GM19238 (cell line): ENCODE measurements around the gene TBC1D8.
A peak's percentile ranks its signal among the peaks of the same experiment; 100 is the strongest.

Experiments
- DNase-seq: peaks from one replicate; pipeline ENCODE4 v3.0.0; 2011; ENCODE audit warnings: low spot score; ENCODE audit not compliant: insufficient read length

The TBC1D8 gene

DNA sequence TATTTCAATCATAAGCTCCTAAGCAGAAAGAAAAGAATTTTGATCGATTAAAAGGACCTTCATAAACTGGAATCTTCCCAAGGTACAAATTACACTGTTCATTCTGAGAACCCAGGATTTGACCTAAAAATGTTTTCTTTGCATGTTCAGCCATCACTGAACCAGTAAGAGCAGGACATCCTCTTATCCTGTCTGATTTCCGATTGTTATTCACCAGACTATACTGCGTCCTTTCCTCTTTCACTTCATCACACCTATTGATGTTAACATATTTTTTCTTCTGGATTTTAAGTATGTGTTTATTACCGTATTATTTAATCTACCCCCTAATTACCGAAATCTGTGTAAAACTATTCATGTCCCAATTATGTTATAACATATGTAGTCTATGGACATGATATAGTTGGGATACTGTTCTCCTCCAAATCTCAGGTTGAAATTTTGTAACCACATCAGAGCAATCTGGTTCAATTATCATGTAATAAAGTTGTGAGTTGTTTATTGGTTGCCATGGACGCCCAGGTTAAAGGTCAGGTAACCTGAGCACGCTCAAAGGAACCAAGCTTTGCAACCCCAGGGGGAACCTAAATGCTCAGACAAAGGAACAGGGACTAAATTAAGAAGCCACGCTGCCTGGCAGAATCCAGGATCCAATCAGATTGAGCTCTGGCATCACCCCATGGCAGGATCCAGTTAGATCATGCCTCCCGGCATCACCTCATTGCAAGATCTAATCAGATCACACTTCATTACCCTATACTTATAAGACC, 11.6 kb upstream of the TBC1D8 start:
- DNase-seq: no peak

DNA sequence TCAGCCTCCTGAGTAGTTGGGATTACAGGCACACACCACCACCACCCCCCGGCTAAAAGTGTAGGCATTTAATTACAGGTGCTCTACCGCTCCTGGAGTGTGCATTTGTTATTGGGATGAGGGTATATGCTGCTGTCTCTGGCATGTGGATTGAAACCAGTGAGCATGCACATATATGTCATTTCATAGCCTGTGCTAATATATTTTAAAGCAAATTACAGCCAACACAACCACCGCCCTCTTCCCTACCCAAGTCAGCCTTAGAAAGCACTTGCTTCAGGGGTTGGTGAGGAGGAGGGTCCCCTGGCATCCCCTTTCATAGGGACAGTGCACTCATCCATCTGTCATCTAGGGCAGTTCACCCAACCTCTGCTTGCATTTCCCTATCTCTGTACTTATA, 10.5 kb upstream of the TBC1D8 start:
- no peak for DNase-seq

DNA sequence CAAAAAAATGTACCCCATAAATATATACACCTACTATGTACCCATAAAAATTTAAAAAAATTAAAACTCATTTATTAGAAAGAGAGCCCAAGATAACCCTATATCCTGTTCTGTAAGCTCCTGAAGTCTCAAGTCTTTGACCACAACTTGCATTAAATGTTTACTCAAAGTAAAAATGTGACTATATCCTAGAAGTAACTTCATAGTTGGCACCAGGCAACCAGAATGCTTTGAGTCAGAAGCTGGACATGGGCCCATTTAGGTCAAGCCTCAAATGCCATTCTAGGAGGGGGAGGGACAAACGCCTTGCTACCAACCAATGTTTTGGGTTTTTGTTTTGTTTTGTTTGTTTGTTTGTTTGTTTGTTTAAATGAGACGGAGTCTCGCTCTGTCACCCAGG, 9.3 kb upstream of the TBC1D8 start:
- DNase-seq: no peak

DNA sequence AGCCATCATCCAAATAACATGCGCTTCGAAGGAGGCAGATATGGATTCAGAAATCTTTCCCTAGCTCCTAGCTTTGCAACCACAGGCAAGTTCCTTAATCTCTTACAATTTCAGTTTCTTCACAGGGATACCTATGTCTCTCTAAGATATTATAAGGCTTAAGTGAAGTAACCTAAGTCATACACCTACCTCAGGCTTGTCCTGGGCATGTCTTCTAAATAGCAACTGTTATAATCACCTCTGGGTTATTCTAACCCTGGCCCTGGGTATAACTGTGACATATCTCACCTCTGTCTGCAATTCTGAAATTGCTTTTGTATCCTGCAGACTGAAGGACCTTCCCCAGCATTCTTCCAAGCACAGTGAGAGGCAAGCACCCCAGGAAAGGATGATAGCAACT, 8.3 kb upstream of the TBC1D8 start:
- no peak for DNase-seq

DNA sequence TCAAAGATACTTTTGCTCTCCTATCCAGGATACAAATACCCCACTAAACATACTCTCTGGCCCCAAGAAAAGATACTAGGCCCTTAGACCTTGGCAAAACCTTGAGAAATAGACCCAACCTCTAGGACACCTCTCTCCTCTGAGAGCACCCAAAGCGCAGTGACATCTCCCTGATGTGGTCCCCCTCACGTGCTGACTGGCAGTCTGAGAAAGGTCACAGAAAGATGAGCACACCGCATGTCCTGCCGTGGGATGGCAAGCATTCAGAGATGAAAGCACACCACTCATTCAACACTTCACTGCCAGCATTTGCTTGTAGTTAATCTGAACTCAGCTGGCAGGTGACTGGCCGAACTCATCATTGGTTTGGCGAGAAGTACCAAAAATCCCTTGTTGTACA, 6.1 kb upstream of the TBC1D8 start:
- DNase-seq: no peak

DNA sequence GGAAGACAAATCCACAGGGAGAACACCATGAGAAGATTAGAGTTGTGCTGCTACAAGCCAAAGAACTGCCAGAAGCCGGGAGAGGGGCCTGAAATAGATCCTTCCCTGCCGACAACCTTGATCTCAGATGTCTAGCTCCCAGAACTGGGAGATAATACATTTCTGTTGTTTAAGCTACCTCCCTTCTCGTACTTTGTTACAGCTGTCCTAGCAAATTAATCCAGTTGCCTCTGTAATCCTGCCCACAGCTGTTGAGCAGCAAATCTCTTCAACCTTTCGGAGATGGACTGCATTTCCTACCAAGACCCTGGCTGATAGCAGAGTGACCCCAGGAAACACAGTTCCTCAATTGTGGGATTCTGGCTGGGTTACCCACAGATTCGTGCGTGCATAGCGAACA, 2.6 kb upstream of the TBC1D8 start:
- DNase-seq: no peak

DNA sequence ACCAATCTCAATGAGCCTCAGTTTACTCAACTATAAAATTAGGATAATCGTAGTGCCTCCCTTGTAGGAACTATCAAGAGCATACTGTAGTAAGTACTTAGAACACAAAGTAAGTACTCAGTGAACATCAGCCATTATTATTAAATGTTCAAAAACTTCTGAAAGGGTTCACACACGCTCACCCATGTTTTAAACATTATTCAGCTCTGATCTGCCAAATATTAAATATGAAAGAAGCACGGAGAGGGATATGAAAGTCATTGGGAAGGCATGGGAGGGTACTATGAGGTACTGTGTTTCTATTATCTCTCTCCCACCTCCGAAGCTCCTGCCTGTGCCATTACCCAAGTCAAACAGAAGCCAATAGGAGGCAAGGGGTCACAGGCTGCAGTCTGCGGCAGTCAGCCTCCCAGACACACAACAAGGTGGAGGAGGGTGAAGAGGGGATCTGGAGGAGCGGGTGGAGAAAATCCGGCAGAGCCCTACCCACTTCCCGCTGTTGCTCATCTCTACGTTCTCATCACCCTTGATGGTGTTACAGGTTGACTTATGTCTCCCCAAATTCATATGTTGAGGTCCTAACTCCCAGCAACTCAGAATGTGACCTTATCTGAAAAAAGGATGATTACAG, 2.0 kb upstream of the TBC1D8 start:
- no peak for DNase-seq

DNA sequence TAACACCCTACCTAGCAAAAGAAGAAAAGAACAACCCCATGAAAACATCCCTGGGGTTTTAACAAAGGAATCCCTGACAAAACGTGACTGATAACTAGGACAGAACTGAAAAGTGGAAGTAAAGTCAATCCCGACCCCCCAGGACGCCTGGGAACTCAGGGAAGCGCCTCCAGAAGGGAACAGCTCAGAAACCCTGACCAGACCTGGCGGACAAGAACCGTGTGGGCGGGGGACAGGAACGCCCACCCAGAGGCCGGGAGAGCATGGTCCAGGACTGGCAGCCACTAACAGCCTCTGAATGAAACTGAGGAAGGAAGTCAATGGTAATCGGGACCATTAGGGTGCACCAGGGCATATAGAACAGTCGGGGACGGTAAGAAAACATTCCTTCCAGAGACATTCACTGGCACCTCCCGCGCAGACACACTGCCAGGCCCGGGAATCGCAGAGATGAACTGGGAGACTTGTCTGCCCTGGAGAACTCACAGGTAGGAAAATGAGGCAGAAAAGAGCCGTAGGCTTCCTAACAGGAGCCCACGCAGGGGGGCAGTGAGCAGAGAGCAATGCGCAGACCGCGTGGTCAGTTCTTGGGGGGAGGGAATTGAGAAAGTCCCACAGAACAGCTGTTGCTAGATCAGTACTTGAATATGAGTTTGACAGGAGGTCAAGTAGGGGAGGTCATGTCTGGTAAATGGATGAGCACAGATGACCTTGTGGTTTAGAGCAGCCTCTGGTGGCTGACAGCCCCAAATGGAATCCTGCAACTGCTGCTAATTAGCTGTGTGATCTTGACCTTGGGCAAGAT, 1.3 kb upstream of the TBC1D8 start:
- DNase-seq: peak; percentile 41

DNA sequence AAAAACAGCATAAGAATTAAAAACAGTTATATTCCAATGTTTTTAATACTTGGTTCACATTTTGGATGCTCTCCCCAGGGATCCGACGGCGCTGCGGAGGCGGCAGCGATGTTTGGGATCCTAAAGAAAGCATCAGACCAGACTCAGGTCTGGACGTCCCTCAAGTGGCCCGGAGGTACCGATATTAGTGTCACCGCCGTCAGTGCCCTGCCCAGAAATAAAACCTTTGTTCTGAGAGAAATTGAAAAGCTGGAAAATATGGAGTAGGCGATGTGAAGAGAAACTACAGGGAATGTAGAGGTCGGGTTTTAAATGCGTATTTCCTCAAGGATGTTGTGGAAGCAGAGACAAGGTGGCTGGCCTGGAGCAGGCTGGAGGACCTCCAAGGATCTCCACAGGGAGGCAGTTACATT, 683 bp upstream of the TBC1D8 start:
- DNase-seq: no peak

DNA sequence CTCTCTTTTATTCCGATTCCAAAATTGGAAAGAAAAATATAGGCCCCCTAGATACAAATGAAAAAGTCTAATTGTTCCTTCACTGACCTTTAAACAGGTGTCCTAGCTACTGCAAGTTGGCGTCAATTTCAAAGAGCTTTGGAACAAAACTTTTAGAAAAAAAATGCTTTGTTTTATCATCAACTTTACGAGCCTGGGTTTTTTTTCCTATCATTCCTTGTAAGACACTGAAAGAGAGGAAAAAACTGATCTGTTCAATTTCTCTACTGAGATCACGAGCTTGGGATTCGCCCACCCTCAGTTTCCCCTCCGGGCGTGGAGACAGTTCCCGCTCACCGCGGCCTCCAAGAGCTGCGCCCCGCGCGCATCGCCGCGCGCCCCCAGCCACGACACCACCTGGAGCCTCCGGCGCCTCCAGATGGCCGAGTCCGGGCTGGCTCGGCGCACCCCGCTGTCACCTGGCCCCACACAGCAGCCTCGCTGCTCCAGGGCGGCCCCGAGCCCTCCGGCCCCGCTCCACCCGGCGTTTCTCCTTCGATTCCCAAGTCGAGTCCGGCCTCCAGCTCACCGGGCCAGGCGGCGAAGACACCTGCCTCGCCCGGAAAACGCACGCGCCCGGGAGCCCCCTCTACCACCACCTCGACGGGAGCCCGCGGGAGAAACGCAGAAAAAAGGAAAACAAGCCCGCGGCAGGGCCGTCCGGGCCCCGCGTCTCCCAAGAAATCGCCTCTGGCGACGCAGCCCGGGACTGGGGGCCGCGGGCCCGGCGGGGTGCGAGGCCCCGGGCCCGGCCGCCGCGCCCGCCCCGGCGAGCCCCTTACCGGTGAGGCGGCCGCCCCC, 656 bp downstream of the TBC1D8 start:
- peak; percentile 30 for DNase-seq

DNA sequence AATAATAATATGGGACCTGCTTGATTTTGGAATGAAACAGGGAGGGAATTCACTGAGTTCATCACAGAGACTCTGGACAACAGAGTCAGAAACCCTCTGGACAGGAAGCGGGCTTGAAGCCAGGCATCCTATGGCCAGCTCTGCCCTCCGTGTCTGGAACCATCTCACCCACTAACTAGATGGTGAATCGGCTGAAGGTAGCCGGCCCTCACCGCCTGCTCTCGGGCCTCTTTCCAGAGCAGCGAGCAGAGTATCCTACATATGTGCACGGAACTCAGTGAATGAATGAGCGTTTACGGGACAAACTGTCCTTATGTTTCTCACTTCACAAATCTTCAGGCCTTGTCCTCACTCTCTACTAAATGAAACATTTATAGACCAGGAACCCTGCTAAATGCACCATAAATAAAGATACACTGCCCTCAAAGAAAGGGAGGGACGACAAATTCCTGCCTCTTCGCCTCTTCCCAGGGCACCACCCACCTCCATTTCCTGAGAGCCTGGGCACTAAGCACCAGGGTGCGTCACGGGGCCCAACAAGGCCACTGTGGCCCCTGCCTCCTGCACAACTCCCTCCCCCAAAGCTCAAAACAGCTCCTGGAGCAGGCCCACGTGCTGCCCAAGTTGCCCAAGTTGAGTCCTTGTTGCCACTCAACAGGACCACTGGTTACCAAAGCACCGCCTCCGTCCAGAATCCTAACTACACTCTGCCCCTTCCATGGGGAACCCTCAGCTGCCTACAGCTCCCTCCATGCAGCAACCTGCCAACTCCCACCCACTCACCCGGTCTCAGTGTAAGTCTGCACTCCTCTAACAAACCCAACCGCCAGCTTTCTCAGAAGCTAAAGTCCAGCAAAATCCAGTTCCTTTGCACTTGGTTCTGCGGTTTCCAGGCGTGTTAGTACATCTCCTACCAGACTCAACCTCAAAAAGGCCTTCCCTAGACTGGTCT, 1.7 kb downstream of the TBC1D8 start:
- no peak for DNase-seq

DNA sequence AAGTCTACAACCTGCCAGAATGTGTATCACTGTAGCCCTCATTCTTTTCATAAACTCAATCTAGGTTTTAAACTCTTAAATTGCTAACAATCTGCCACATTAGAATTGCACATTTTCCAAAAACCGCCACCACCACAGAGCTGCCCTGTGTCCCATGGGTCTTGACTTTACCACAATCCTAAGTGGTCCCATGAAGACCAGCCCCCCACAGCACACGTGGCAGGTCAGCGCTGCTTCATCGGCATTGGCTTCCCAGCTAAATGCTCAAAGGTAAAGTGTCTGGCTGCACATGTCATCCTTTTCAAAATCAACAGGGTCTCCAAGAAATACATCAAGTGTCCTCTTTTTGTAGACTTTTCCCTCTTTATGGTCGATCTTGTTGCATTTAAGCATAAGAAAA, 2.4 kb downstream of the TBC1D8 start:
- DNase-seq: no peak

DNA sequence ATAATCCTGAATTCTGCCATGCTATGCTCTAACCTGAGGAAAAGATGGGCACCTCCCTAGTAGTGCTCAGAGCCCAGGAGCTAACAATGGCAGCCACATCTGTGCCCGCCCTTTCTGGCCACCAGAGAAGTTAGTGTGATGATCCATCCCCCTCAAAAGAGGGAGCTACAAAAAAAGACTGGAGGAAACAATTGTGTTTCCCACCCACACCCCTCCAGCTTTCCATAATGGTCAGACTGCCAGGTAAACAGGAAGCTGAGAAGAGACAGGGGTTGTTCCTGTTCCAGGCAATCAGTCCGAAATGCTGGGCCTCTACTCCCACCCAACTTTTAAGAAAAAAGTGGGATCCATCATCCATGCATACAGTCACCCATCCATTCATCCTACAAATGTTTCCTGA, 3.2 kb downstream of the TBC1D8 start:
- no peak for DNase-seq

DNA sequence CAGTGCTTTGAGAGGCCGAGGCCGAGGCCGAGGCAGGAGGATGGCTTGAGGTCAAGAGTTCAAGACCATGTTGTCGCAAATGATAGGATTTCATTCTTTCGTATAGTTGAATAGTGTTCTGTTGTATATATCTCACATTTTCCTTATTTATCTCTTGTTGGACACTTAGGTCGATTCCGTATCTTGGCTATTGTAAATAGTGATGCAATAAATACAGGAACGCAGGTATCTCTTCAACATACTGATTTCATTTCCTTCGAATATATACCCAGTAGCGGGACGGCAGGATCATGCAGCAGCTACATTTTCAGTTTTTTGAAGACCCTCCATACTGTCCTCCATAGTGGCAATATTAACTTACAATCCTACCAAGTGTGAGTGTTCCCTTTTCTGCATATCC, 4.1 kb downstream of the TBC1D8 start:
- no peak for DNase-seq

DNA sequence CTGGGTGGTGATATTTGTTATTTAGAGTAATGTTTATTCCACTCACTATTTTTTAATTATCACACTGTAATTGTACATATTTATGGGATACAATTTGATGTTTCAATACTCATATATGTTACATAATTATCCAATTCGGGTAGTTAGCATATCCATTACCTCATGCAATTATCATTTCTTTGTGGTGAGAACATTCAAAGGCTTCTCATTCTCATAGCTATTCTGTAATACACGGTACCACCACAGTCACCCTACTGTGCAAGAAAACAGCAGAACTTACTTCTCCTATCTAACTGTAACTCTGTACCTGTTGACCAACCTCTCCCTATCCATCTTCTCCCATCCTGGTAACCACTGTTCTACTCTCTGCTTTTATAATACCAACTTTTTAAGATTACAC, 4.6 kb downstream of the TBC1D8 start:
- no peak for DNase-seq

DNA sequence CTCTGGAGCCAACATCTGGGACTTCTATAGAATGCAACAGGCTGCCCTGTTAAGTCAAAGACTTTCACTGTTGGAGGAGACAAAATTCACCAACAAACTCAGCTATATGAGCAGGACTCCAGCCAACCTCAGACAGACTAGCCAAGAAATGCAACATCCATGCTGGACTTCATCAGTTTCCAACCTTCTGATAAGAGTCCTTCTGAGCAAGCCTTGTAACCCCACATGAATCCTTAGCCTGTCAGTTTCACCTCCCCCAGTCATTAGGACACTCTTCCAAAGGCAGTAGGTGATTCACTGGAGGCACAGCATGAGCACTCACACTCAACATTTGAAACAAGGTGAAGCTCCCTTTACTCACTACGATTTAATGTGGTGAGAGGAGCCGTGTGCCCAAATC, 5.8 kb downstream of the TBC1D8 start:
- DNase-seq: no peak

DNA sequence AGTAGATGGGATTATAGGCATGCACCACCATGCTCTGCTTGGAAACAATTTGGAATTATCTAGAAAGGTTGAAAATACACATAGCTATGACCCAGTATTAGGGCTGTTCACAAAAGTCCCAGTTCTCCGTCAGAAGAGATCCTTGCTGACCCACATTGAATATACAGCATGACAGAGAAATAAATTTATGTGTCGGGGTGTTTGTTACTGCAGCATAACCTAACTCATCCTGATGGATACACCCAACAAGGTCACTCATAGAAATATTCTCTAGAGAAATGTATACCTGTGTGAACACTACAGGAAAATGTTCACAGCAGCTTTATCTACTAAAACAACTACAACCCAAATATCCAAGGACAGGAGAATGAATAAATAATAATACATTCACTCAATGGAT, 9.0 kb downstream of the TBC1D8 start:
- no peak for DNase-seq

DNA sequence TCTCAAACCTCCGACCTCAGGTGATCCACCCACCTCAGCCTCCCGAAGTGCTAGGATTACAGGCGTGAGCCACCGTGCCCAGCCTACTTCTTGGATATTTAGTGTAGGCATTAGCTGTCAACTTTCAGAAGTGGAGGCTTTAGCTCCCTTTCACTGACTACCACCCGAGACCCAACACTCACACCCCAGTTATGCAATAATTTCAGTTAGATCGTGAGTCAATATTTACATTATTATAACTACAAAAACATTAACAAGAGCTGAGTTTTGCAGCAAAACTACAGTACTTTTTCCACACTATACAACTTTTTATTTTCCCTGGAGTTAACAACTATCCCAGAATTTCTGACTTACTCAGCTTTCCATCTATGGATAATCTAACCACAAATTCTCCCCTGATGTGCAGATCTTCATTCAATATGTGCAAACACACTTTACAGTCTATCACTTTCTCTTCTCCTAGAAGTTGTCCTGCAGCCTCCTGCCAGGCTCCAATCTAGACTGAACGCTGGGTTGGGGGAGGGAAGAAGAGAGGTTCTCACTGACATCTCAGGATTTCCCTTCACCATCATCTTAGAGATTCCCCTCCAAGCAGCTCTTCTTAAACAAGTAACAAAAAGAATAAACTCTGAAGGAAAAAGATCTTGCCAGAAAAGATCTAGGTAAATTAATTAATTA, 10.1 kb downstream of the TBC1D8 start:
- DNase-seq: no peak

DNA sequence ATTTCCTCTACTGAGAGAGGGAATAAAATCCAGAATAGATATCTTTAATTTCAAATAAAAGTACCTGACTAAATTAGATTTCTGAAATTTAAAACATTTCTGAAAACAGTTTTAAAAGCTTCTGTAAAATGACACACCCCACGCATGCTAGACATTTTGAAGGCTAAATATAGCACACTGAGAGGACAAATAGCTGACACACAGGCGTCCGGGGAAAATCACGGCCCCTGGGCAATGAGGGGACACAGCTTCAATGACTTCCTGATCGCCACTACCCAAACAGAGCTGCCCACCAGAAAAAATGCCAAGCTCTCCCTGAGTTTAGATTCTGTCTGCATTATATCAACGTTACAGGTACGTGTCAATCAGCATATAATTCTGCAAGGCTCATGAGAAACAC, 10.9 kb downstream of the TBC1D8 start:
- no peak for DNase-seq

DNA sequence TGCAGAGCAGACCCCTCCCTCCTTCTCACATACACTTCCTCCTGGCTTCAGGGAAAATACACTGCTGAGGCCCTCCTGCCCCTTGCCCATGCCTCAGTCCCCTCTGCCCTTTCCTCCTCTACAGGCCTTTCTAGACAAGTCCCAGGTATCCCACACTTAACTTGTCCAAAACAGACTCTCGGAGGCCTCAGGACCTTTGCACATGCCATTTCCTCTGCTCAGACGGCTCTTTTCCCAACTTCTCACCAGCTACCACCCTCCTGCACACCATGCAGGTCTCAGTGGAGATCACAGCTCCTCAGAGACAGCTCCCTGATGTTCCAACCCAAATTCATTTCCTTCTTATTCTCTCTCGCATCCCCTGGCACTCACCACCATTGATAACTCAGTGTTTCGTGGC, 11.7 kb downstream of the TBC1D8 start:
- DNase-seq: no peak
